IgD-negative memory B cell (primary cell): ENCODE data around the gene TRPM2. TPM values are rescaled to one million over a fixed set of nuclear protein-coding genes. Genes with fewer than 3 reads are reported as not detected.
"Not testable (repeated sequence)": the region's sequence is repeated elsewhere in the genome, so short reads cannot be mapped to it uniquely, and the experiment has no call there.

ENCODE experiments used
- H3K27ac Mint-ChIP-seq, 3 donors: one replicate each; pipeline ENCODE4 v1.8.0; 2020 to 2022; ENCODE audit warnings: mild to moderate bottlenecking in 3 of 3, mixed read lengths in 3 of 3, moderate library complexity in 1 of 3
- H3K27me3 Mint-ChIP-seq: one replicate; pipeline ENCODE4 v1.8.0; 2021; ENCODE audit warnings: mixed read lengths
- H3K36me3 Mint-ChIP-seq: one replicate; pipeline ENCODE4 v1.8.0; 2020; ENCODE audit warnings: mild to moderate bottlenecking, mixed read lengths
- H3K4me1 Mint-ChIP-seq, 3 donors: one replicate each; pipeline ENCODE4 v1.8.0; 2020 to 2022; ENCODE audit warnings: mixed read lengths in 3 of 3, mild to moderate bottlenecking in 1 of 3
- H3K4me3 Mint-ChIP-seq, 4 donors: one replicate each; pipeline ENCODE4 v1.8.0; 2020 to 2022; ENCODE audit warnings: mild to moderate bottlenecking in 4 of 4, mixed read lengths in 4 of 4, moderate library complexity in 3 of 4
- H3K9me3 Mint-ChIP-seq, 3 donors: one replicate each; pipeline ENCODE4 v1.8.0; 2020 to 2021; ENCODE audit warnings: mixed read lengths in 3 of 3, mild to moderate bottlenecking in 1 of 3
- polyA plus RNA-seq: library from polyadenylated mRNA; unstranded; fragments of 300-500 nt; fragmentation: Illumina TruSeq; gene quantifications from one replicate; pipeline ENCODE4 v1.2.3, GENCODE V29; 2021

TRPM2 gene
- polyA plus RNA-seq, 1 donor from 2014 or later, result 5.1 TPM

GRCh38 chr21:44337941-44338895, 15.2 kb upstream of the TRPM2 start:
- Mint-ChIP-seq H3K27me3 (no peaks in the 10 kb centered on the region), H3K9me3 (no peaks in the 10 kb centered on the region), H3K27ac (peak overlapping the region; percentile 3 to 98 (median 89)), H3K36me3 (no peaks in the 10 kb centered on the region), H3K4me3 (peak overlapping the region in 3 of 4 donors; percentile 63 to 95 (median 72)), H3K4me1 (peaks cover 10 to 17% (median 13%) of the 10 kb centered on the region in 3 donors)

- Mint-ChIP-seq H3K9me3 (no peaks in the 10 kb centered on the region), H3K4me1 (peaks cover 10 to 17% (median 13%) of the 10 kb centered on the region in 3 donors), H3K27ac (peak within 1 kb of the TSS; percentile 98 to 100 (median 98)), H3K4me3 (peak within 1 kb of the TSS; percentile 87 to 99 (median 94)), H3K36me3 (no peaks in the 10 kb centered on the region), H3K27me3 (no peaks in the 10 kb centered on the region)
These were observed 14.2 kb upstream of the TRPM2 start, which contains the start of gene CFAP410 for GRCh38 chr21:44338971-44339910. TSS of gene CFAP410 (minus strand) at chr21:44339390. CDS start at chr21:44339194, 196 bp downstream.

- Mint-ChIP-seq H3K4me1 (peaks cover 13 to 17% (median 13%) of the 10 kb centered on the region in 3 donors), H3K27ac (peak overlapping the region in 2 of 3 donors; percentile 35 to 59), H3K4me3 (peak overlapping the region in 2 of 4 donors; percentile 51 to 99)
- H3K9me3 Mint-ChIP-seq, H3K36me3 Mint-ChIP-seq, H3K27me3 Mint-ChIP-seq: not testable (repeated sequence)
These were observed 11.5 kb upstream of the TRPM2 start for GRCh38 chr21:44341726-44342458.

- H3K9me3 Mint-ChIP-seq, H3K36me3 Mint-ChIP-seq, H3K27me3 Mint-ChIP-seq: not testable (repeated sequence)
- H3K4me1 Mint-ChIP-seq, result peaks cover 8 to 12% (median 10%) of the 10 kb centered on the region in 3 donors
- peak overlapping the region in 1 of 4 donors; percentile 67 for H3K4me3 Mint-ChIP-seq
- peak overlapping the region in 1 of 3 donors; percentile 62 for H3K27ac Mint-ChIP-seq
These were observed 10.4 kb upstream of the TRPM2 start for GRCh38 chr21:44342981-44343380.

- H3K27me3 Mint-ChIP-seq, result peaks cover 14% of the 10 kb centered on the region
- H3K27ac Mint-ChIP-seq, result no peak overlapping the region
- peaks cover 4 to 9% (median 7%) of the 10 kb centered on the region in 3 donors for H3K4me1 Mint-ChIP-seq
- no peaks in the 10 kb centered on the region for H3K36me3 Mint-ChIP-seq
- H3K4me3 Mint-ChIP-seq, result no peak overlapping the region
- no peaks in the 10 kb centered on the region for H3K9me3 Mint-ChIP-seq
These were observed 8.8 kb upstream of the TRPM2 start for GRCh38 chr21:44344541-44345183.

- H3K27ac Mint-ChIP-seq, result peak overlapping the region in 1 of 3 donors; percentile 64
- H3K4me1 Mint-ChIP-seq, result peaks cover under 1 to 3% (median 3%) of the 10 kb centered on the region in 3 donors
- H3K36me3 Mint-ChIP-seq, result no peaks in the 10 kb centered on the region
- no peaks in the 10 kb centered on the region for H3K9me3 Mint-ChIP-seq
- H3K27me3 Mint-ChIP-seq, result peaks cover 14% of the 10 kb centered on the region
- peak overlapping the region in 1 of 4 donors; percentile 40 for H3K4me3 Mint-ChIP-seq
These were observed 7.9 kb upstream of the TRPM2 start for GRCh38 chr21:44345495-44345894.

GRCh38 chr21:44347911-44348451, 5.4 kb upstream of the TRPM2 start:
- H3K4me1 Mint-ChIP-seq, result peaks cover 0 to 7% (median 5%) of the 10 kb centered on the region in 3 donors
- H3K27me3 Mint-ChIP-seq, result peaks cover 19% of the 10 kb centered on the region
- H3K9me3 Mint-ChIP-seq, result no peaks in the 10 kb centered on the region
- no peak overlapping the region for H3K27ac Mint-ChIP-seq
- H3K36me3 Mint-ChIP-seq, result no peaks in the 10 kb centered on the region
- no peak overlapping the region for H3K4me3 Mint-ChIP-seq

GRCh38 chr21:44348861-44349260, 4.6 kb upstream of the TRPM2 start:
- Mint-ChIP-seq H3K27ac (no peak overlapping the region), H3K4me3 (no peak overlapping the region), H3K27me3 (peaks cover 21% of the 10 kb centered on the region), H3K4me1 (peaks cover 5 to 15% (median 13%) of the 10 kb centered on the region in 3 donors), H3K36me3 (no peaks in the 10 kb centered on the region), H3K9me3 (no peaks in the 10 kb centered on the region)

- Mint-ChIP-seq H3K9me3 (no peaks in the 10 kb centered on the region), H3K4me3 (peak overlapping the region in 1 of 4 donors; percentile 60), H3K4me1 (peaks cover 11 to 21% (median 19%) of the 10 kb centered on the region in 3 donors), H3K36me3 (no peaks in the 10 kb centered on the region), H3K27me3 (peaks cover 21% of the 10 kb centered on the region), H3K27ac (no peak overlapping the region)
These were observed 4.0 kb upstream of the TRPM2 start for GRCh38 chr21:44349416-44349846.

- Mint-ChIP-seq H3K27ac (no peak overlapping the region), H3K4me1 (peaks cover 16 to 27% (median 24%) of the 10 kb centered on the region in 3 donors), H3K4me3 (no peak overlapping the region), H3K9me3 (no peaks in the 10 kb centered on the region), H3K36me3 (no peaks in the 10 kb centered on the region), H3K27me3 (peaks cover 21% of the 10 kb centered on the region)
These were observed 3.3 kb upstream of the TRPM2 start for GRCh38 chr21:44349847-44350772.

GRCh38 chr21:44350773-44351481, 2.5 kb upstream of the TRPM2 start:
- peak overlapping the region in 1 of 4 donors; percentile 52 for H3K4me3 Mint-ChIP-seq
- peaks cover 4% of the 10 kb centered on the region for H3K36me3 Mint-ChIP-seq
- no peak overlapping the region for H3K27ac Mint-ChIP-seq
- H3K27me3 Mint-ChIP-seq, result peaks cover 21% of the 10 kb centered on the region
- peaks cover 22 to 32% (median 30%) of the 10 kb centered on the region in 3 donors for H3K4me1 Mint-ChIP-seq
- H3K9me3 Mint-ChIP-seq, result no peaks in the 10 kb centered on the region

GRCh38 chr21:44351535-44352252, 1.7 kb upstream of the TRPM2 start:
- Mint-ChIP-seq H3K36me3 (peaks cover 4% of the 10 kb centered on the region), H3K4me1 (peaks cover 29 to 37% (median 35%) of the 10 kb centered on the region in 3 donors), H3K4me3 (peak overlapping the region in 1 of 4 donors; percentile 52), H3K27ac (no peak overlapping the region), H3K9me3 (no peaks in the 10 kb centered on the region), H3K27me3 (peaks cover 19% of the 10 kb centered on the region)
